GM12801 (cell line): ENCODE data around the gene EHD2.

Source experiments
- TF ChIP-seq, protein P1 (sequence below): IDR thresholded peaks from one replicate; pipeline ENCODE4 v1.5.1; 2011; ENCODE audit warnings: control low read depth; ENCODE audit not compliant: insufficient read length; ENCODE audit errors: extremely low read depth

The EHD2 gene

DNA sequence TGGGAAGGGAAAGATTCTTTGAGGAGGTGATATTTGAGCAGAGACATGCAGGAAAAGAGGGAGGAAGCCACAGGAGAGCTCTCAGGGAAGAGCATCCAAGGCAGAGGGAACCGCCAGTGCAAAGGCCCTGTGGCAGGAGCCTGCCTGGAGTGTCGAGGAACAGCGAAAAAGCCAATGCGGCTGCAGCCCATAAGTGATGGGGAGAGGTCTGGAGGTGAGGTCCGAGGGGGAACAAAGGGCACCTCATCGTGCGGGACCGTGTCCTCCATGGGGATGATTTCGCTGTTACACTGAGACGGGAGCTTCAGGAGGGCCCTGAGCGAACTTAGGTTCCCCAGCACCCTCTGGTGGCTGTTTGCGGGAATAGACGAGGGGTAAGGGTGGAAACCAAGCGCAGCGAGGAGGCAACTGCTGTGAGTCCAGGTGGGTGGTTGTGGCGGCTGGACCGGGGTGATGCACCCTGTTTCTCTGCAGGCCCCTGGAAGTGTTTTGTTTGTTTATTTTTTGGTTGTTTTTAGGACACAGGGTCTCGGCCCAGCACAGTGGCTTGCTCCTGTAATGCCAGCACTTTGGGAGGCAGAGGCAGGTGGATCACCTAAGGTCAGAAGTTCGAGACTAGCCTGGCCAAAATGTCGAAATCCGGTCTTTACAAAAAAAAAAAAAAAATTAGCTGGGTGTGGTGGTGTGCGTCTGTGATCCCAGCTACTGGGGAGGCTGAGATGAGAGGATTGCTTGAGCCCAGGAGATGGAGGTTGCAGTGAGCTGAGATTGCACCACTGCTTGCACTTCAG lies 5.9 kb upstream of the EHD2 start:
- TF ChIP-seq, protein P1, sequence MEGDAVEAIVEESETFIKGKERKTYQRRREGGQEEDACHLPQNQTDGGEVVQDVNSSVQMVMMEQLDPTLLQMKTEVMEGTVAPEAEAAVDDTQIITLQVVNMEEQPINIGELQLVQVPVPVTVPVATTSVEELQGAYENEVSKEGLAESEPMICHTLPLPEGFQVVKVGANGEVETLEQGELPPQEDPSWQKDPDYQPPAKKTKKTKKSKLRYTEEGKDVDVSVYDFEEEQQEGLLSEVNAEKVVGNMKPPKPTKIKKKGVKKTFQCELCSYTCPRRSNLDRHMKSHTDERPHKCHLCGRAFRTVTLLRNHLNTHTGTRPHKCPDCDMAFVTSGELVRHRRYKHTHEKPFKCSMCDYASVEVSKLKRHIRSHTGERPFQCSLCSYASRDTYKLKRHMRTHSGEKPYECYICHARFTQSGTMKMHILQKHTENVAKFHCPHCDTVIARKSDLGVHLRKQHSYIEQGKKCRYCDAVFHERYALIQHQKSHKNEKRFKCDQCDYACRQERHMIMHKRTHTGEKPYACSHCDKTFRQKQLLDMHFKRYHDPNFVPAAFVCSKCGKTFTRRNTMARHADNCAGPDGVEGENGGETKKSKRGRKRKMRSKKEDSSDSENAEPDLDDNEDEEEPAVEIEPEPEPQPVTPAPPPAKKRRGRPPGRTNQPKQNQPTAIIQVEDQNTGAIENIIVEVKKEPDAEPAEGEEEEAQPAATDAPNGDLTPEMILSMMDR: peak; percentile 2

DNA sequence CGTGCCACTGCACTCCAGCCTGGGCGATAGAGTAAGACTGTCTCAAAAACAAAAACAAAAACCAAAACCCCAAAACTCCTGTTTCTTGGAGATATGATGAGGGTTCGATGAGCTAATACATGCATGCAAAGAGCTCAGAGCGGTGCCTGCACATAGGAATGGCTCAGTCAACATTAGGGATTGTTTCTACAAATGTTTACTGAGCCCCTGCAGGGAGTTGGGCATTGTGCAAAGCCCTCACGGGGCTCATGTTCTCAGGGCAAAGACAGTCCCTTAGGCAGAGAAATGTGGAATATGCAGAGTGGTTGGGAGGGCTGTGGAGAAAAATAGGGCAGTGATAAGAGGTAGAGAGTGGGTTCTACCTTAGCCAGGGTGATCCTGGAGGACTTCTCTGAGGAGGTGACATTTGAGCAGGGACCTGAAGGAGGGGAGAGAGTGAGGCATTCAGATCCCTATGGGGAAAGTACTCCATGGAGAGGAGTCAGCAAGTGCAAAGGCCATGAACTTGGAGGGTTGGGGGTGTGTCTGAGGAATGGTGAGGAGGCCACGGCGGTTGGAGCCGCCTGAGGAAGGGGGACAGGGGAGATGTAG lies 1.5 kb upstream of the EHD2 start:
- TF ChIP-seq, protein P1: no peak

- TF ChIP-seq, protein P1: no peak
These were observed 1.1 kb downstream of the EHD2 start for GRCh38 chr19:47714339-47714738.

DNA sequence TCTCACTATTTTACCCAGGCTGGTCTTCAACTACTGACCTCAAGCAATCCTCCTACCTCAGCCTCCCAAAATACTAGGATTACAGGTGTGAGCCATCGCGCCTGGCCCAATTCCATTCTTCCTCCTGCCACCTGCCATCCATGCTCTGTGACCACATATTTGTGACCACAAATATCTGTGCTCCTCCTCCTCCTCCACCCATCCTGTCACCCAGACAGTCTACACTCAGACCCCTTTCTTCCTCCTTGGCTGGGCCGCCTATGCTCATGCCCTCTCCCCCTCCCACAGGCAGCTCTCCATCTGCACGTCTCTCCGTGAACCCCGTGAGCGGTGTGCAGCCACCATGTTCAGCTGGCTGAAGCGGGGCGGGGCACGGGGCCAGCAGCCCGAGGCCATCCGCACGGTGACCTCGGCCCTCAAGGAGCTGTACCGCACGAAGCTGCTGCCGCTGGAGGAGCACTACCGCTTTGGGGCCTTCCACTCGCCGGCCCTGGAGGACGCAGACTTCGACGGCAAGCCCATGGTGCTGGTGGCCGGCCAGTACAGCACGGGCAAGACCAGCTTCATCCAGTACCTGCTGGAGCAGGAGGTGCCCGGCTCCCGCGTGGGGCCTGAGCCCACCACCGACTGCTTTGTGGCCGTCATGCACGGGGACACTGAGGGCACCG lies 3.2 kb downstream of the EHD2 start:
- TF ChIP-seq, protein P1: no peak

DNA sequence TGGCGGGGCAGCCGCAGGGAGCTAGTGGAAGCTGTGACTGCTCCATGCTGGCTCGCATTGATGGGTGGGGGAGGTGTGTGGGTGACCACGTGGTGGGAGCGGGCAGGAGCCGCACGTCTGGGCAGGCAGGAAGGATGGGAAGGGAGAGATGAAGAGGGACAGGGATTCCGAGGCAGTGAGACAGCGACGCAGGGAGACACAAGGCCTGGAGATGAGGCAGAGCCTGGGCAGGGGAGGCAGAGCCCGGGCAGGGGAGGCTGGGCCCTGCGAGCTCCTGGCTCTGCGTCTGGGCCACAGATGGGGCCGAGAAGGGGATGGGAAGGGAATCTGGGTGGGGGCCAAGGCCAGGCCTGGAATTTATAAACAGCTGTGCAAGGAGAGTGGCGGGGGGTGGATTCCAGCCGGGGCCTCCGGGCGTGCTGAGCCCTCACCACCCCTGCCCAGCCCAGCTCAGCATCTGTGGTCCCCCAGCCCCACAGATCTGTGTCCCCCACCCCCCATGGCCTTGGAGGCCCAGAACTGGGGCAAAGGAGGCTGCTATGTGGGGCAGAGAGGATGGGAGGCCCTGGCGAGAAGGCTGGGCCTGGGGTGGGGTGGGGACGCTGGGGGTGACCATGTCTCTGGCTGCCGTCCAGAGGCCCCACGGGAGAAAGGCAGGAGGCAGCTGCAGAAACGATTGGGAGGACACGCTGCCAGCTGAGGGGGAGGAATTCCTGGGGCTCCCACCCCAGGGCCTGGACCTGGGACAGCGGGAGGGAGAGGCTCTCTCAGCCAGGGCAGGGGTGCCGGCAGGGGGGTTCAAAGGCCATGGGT lies 6.0 kb downstream of the EHD2 start:
- TF ChIP-seq, protein P1: no peak

DNA sequence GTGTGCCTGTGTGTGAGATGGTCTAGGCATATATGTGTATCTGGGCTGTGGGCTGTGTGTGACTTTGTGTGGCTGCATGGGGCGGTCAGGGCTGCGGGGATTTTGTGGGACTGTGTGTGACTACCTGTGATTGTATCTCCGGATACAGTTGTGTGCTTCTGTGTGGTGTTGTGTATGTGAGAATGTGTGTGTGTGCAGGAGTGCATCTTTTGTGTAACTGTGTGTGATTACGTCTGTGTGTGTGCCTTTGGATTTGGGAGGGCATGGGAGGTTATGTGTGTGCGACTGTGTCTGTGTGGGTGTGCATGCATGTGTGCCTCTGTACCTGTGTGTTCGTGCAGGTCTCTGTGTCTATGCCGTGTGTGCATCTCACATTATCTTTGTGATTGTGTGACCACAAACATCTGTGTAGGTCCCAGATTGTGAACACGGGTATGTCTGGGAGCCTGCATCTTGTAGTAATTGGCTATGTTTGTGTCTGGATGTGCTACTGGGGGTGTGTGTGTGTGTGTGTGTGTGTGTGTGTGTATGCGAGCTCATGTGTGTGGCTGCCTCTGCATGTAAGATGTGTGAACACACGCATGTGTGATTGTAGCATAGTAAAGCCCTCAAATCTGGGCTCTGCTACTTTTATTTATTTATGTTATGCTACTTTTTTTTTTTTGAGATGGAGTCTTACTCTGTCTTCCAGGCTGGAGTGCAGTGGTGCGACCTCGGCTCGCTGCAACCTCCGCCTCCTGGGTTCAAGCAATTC lies 7.6 kb downstream of the EHD2 start:
- TF ChIP-seq, protein P1: no peak
